Psoas muscle (tissue), 8 donors: ENCODE data around the gene AKR1B1. TPM values are rescaled to one million over a fixed set of nuclear protein-coding genes. Genes with fewer than 3 reads are reported as not detected.

ENCODE experiments used
- ATAC-seq, 4 donors: fragments of 200-7000 bp; cut with Tn5 transposase; one replicate each; pipeline ENCODE4 v1.9.1; 2020; ENCODE audit warnings: moderate library complexity in 3 of 4, mild to moderate bottlenecking in 2 of 4
- DNase-seq, 2 donors: peaks; one replicate each; pipeline ENCODE4 v3.0.0-alpha.2; 2020
- H3K27ac ChIP-seq: fragments of 200-600 bp; one replicate; pipeline ENCODE4 v1.8.0; 2022
- H3K27me3 ChIP-seq, 3 donors: fragments of 200-600 bp in 1 of 3; one replicate each; pipeline versions ENCODE4 v1.6.1 to v1.8.0; 2013 to 2022; ENCODE audit warnings: low read length in 2 of 3, mild to moderate bottlenecking in 2 of 3, moderate library complexity in 1 of 3; ENCODE audit not compliant: insufficient read depth in 3 of 3
- H3K36me3 ChIP-seq, 2 donors: fragments of 200-600 bp in 1 of 2; one replicate each; pipeline versions ENCODE4 v1.6.1 to v1.8.0; 2013 to 2022; ENCODE audit warnings: low read depth in 1 of 2, mild to moderate bottlenecking in 1 of 2, moderate library complexity in 1 of 2; ENCODE audit not compliant: insufficient read depth in 1 of 2
- H3K4me1 ChIP-seq: fragments of 200-600 bp; one replicate; pipeline ENCODE4 v1.8.0; 2022
- H3K4me3 ChIP-seq: fragments of 200-600 bp; one replicate; pipeline ENCODE4 v1.8.0; 2022; ENCODE audit warnings: mild to moderate bottlenecking
- H3K9me3 ChIP-seq: fragments of 200-600 bp; one replicate; pipeline ENCODE4 v1.8.0; 2022
- CTCF ChIP-seq: fragments of 200-600 bp; IDR thresholded peaks from one replicate; pipeline ENCODE4 v1.8.0; 2022; ENCODE audit warnings: antibody characterized with exemption
- WGBS, 3 donors: extraction: QIAGEN DNeasy Blood & Tissue Kit; methylation state at CpG; one replicate each; pipeline versions ENCODE4 v1.1.6 to v1.1.7; 2013; 5-methylcytosine and 5-hydroxymethylcytosine counted together
- intact Hi-C, 2 donors: fragments of 100-400 bp; cut with DNase I; formaldehyde crosslinking; loops; one replicate each; pipeline versions ENCODE4 v1.11.0 to v1.14.2; 2022
- polyA plus RNA-seq, 3 donors: library from polyadenylated mRNA; stranded (reverse); fragments of 200-250 nt; gene quantifications; one replicate each; pipeline ENCODE4 v1.2.3, GENCODE V29; 2013
- total RNA-seq, 4 donors: library from RNA; stranded (reverse); fragmentation: NEBNext Ultra II Directional in 2 of 4; extraction: Animal tissue kit (Norgen Biotek cat#: 25700) in 2 of 4; gene quantifications; one replicate each; pipeline versions ENCODE4 v1.2.1 to v1.2.4, GENCODE V29; 2021 to 2023
- donor health status: healthy with polysubstance abuse.
- donor health status: DM: no; HTN: no; CAD: no; lungs with moderate emphysema.
- donor health status: Bipolar disorder and iron deficiency.
- donor health status: healthy.
- donor health status: DM: yes; HTN: yes; CAD: no.
- donor health status: DM: no; HTN: no; CAD: no.
- donor health status: DM: no; HTN: no; CAD: no.
- donor health status: DM: yes; HTN: yes; CAD: no.

The AKR1B1 gene
- total and polyA plus RNA-seq, 7 donors: 147 to 274 (median 198) TPM

GRCh38 chr7:134468054-134468453 is 9.2 kb upstream of the AKR1B1 start:
- DNase-seq (no peak), ATAC-seq (no peak)
- no peak overlapping the region for H3K27ac ChIP-seq
- WGBS, 3 donors: 87 to 91% (median 87%) methylated on average over 6 of the region's 6 CpGs
- intact Hi-C loops: no loop called here
- no peak for TF ChIP-seq CTCF
- H3K9me3 ChIP-seq: peaks cover 12% of the 10 kb centered on the region
- peaks cover 7% of the 10 kb centered on the region for H3K4me1 ChIP-seq
- H3K4me3 ChIP-seq: no peak overlapping the region
- H3K27me3 ChIP-seq: no peaks in the 10 kb centered on the region
- no peaks in the 10 kb centered on the region for H3K36me3 ChIP-seq

GRCh38 chr7:134465491-134465890 is 6.6 kb upstream of the AKR1B1 start:
- peaks cover 12% of the 10 kb centered on the region for H3K9me3 ChIP-seq
- H3K27ac ChIP-seq: no peak overlapping the region
- no peak for DNase-seq
- H3K36me3 ChIP-seq: no peaks in the 10 kb centered on the region
- no peaks in the 10 kb centered on the region for H3K4me1 ChIP-seq
- no peak overlapping the region for H3K4me3 ChIP-seq
- intact Hi-C loops: no loop called here
- H3K27me3 ChIP-seq: no peaks in the 10 kb centered on the region
- ATAC-seq: no peak
- WGBS, 3 donors: 83 to 89% (median 84%) methylated on average over 6 of the region's 6 CpGs
- no peak for TF ChIP-seq CTCF

GRCh38 chr7:134464496-134464895 is 5.6 kb upstream of the AKR1B1 start:
- no peak overlapping the region for H3K4me3 ChIP-seq
- no peak overlapping the region for H3K27ac ChIP-seq
- no peak for DNase-seq
- H3K4me1 ChIP-seq: peaks cover 5% of the 10 kb centered on the region
- H3K9me3 ChIP-seq: peaks cover 12% of the 10 kb centered on the region
- ATAC-seq: no peak
- H3K36me3 ChIP-seq: no peaks in the 10 kb centered on the region
- TF ChIP-seq CTCF: no peak
- H3K27me3 ChIP-seq: no peaks in the 10 kb centered on the region
- intact Hi-C loops: no loop called here

- 97 to 100% (median 100%) methylated on average over 2 of the region's 2 CpGs for WGBS, 3 donors
- intact Hi-C loops: no loop called here
- no peak overlapping the region for H3K27ac ChIP-seq
- DNase-seq (no peak), ATAC-seq (no peak)
- H3K4me1 ChIP-seq: peaks cover 8% of the 10 kb centered on the region
- no peak for TF ChIP-seq CTCF
- H3K36me3 ChIP-seq: no peaks in the 10 kb centered on the region
- peaks cover 12% of the 10 kb centered on the region for H3K9me3 ChIP-seq
- no peaks in the 10 kb centered on the region for H3K27me3 ChIP-seq
- no peak overlapping the region for H3K4me3 ChIP-seq
Observed at GRCh38 chr7:134463751-134464150, 4.9 kb upstream of the AKR1B1 start.

GRCh38 chr7:134462337-134462925 is 3.5 kb upstream of the AKR1B1 start:
- intact Hi-C loops: no loop called here
- Histone ChIP-seq H3K36me3 (no peaks in the 10 kb centered on the region), H3K4me1 (peaks cover 16% of the 10 kb centered on the region), H3K27ac (no peak overlapping the region), H3K27me3 (no peaks in the 10 kb centered on the region), H3K9me3 (peaks cover 12% of the 10 kb centered on the region), H3K4me3 (no peak overlapping the region)
- ATAC-seq (no peak), DNase-seq (no peak)
- no peak for TF ChIP-seq CTCF
- WGBS, 3 donors: 86 to 91% (median 86%) methylated on average over 5 of the region's 5 CpGs
